HCT116 (cell line): ENCODE results near the gene CRIM1. TPM values are rescaled to one million over a fixed set of nuclear protein-coding genes. Genes with fewer than 3 reads are reported as not detected.

Source experiments
- ATAC-seq: fragments of 200-7000 bp; cut with Tn5 transposase; 2 replicates; pipeline ENCODE4 v1.9.1; 2020; ENCODE audit warnings: mild to moderate bottlenecking, moderate library complexity
- BruUV-seq: library from RNA; stranded (reverse); fragments of 400-500 nt; replicated peaks from 2 replicates; lab custom pipeline; 2021; lab: Mats Ljungman, UMichigan
- CTCF ChIA-PET: fragments of 300-600 bp; sonication (Branson Sonifier 250); formaldehyde crosslinking; loops from one replicate; lab custom pipeline; 2021; ENCODE audit warnings: antibody characterized with exemption; lab: Charles Lee
- POLR2A ChIA-PET: fragments of 300-600, 350-600 bp; sonication (Branson Sonifier 250); formaldehyde crosslinking; loops from one replicate; lab custom pipeline; 2021; ENCODE audit warnings: antibody characterized with exemption; lab: Charles Lee
- RAD21 ChIA-PET, 2 experiments: fragments of 300-600 bp; sonication (Branson Sonifier 250); formaldehyde crosslinking; loops; one replicate each; lab custom pipeline; 2023; ENCODE audit warnings: low total read pairs in 2 of 2; ENCODE audit not compliant: uncharacterized antibody in 2 of 2, unreplicated experiment in 2 of 2, low non-redundant PET in 1 of 2; lab: Charles Lee
- DNase-seq: peaks from one replicate; pipeline ENCODE4 v3.0.0-alpha.2; 2010; ENCODE audit warnings: low read depth, low spot score
- H2AFZ ChIP-seq: fragments of 200-600 bp; shearing (Covaris generic), sonication (generic); 2 replicates; pipeline ENCODE4 v1.6.1; 2017; ENCODE audit warnings: low read depth, mixed run types, mixed read lengths, antibody characterized with exemption, low read length; ENCODE audit not compliant: poor library complexity, severe bottlenecking
- H3K27ac ChIP-seq: 2 replicates; pipeline ENCODE4 v1.5.1; 2012; ENCODE audit warnings: low read depth, low read length
- H3K27me3 ChIP-seq: fragments of 200-600 bp; sonication (generic); 2 replicates; pipeline ENCODE4 v1.6.1; 2016; ENCODE audit warnings: mixed run types, low read length, mixed read lengths; ENCODE audit not compliant: insufficient read depth
- H3K36me3 ChIP-seq, 2 experiments: fragments of 200-500 bp in 1 of 2; fragments of 200-600 bp in 1 of 2; sonication (Bioruptor generic) in 1 of 2; sonication (generic) in 1 of 2; 2 replicates each; pipeline versions ENCODE4 v1.5.1 to v1.6.1; 2014 to 2016; ENCODE audit warnings: low read length in 2 of 2, inconsistent platforms in 1 of 2, mixed read lengths in 1 of 2, mixed run types in 1 of 2; ENCODE audit not compliant: insufficient read depth in 2 of 2, control insufficient read depth in 1 of 2
- H3K4me1 ChIP-seq, 2 experiments: fragments of 200-600 bp in 1 of 2; sonication (generic) in 1 of 2; 2 replicates each; pipeline versions ENCODE4 v1.5.1 to v1.6.1; 2012 to 2017; ENCODE audit warnings: low read length in 2 of 2, inconsistent platforms in 1 of 2, mild to moderate bottlenecking in 1 of 2, mixed read lengths in 1 of 2, mixed run types in 1 of 2, moderate library complexity in 1 of 2; ENCODE audit not compliant: insufficient read depth in 2 of 2, control insufficient read depth in 1 of 2
- H3K4me2 ChIP-seq: fragments of 200-600 bp; sonication (generic); 2 replicates; pipeline ENCODE4 v1.6.1; 2017; ENCODE audit warnings: mixed run types, low read length, mixed read lengths
- H3K4me3 ChIP-seq, 2 experiments: fragments of 200-600 bp in 1 of 2; sonication (generic) in 1 of 2; replicated peaks in 1 of 2; 2 replicates each; pipeline ENCODE4 v1.5.1; 2011 to 2016; ENCODE audit warnings: low read length in 2 of 2, control low read depth in 1 of 2, low read depth in 1 of 2, mild to moderate bottlenecking in 1 of 2, mixed read lengths in 1 of 2, mixed run types in 1 of 2
- H3K79me2 ChIP-seq: fragments of 200-600 bp; sonication (generic); 2 replicates; pipeline ENCODE4 v1.6.1; 2017; ENCODE audit warnings: mild to moderate bottlenecking, mixed run types, low read length, moderate library complexity, mixed read lengths; ENCODE audit not compliant: insufficient read depth
- H3K9ac ChIP-seq: fragments of 200-600 bp; sonication (generic); 2 replicates; pipeline ENCODE4 v1.6.1; 2016; ENCODE audit warnings: low read length, mixed read lengths
- H3K9me2 ChIP-seq: fragments of 200-600 bp; sonication (generic), shearing (Covaris generic); 2 replicates; pipeline ENCODE4 v1.6.1; 2017; ENCODE audit warnings: mixed run types, mild to moderate bottlenecking, moderate library complexity; ENCODE audit not compliant: insufficient read depth
- H3K9me3 ChIP-seq, 2 experiments: fragments of 200-500 bp in 1 of 2; fragments of 200-600 bp in 1 of 2; sonication (Bioruptor generic) in 1 of 2; sonication (generic) in 1 of 2; 2 replicates each; pipeline ENCODE4 v1.6.1; 2014 to 2017; ENCODE audit warnings: low read length in 2 of 2, mixed read lengths in 2 of 2, inconsistent platforms in 1 of 2, low read depth in 1 of 2, mild to moderate bottlenecking in 1 of 2, mixed run types in 1 of 2, moderate library complexity in 1 of 2; ENCODE audit not compliant: control insufficient read depth in 1 of 2, insufficient read depth in 1 of 2
- H4K20me1 ChIP-seq: fragments of 200-600 bp; sonication (generic), shearing (Covaris generic); 2 replicates; pipeline ENCODE4 v1.6.1; 2017; ENCODE audit warnings: mixed run types, mild to moderate bottlenecking, moderate library complexity; ENCODE audit not compliant: insufficient read depth
- CBX3 ChIP-seq: IDR thresholded peaks from 2 replicates; pipeline ENCODE4 v1.6.1; 2012; ENCODE audit warnings: low read depth
- CEBPB ChIP-seq: IDR thresholded peaks from 2 replicates; pipeline ENCODE4 v1.6.1; 2012; ENCODE audit warnings: low read depth
- CTCF ChIP-seq, 3 experiments: fragments of 200-600 bp in 1 of 3; sonication (generic) in 1 of 3; IDR thresholded peaks in 2 of 3; conservative IDR thresholded peaks in 1 of 3; 2 replicates each; pipeline ENCODE4 v1.5.1; 2012 to 2017; ENCODE audit warnings: low read depth in 2 of 3, low read length in 2 of 3, antibody characterized with exemption in 1 of 3, borderline replicate concordance in 1 of 3, control low read depth in 1 of 3, mild to moderate bottlenecking in 1 of 3, mixed read lengths in 1 of 3, mixed run types in 1 of 3, moderate library complexity in 1 of 3; ENCODE audit not compliant: insufficient read depth in 1 of 3
- ELF1 ChIP-seq: IDR thresholded peaks from 2 replicates; pipeline ENCODE4 v1.6.1; 2012; ENCODE audit warnings: low read depth, borderline replicate concordance
- EZH2 ChIP-seq: fragments of 200-600 bp; sonication (generic); IDR thresholded peaks from 2 replicates; pipeline ENCODE4 v1.6.1; 2017; ENCODE audit warnings: antibody characterized with exemption, mixed run types
- EZH2phosphoT487 ChIP-seq: fragments of 200-600 bp; IDR thresholded peaks from 2 replicates; pipeline ENCODE4 v1.6.1; 2018; ENCODE audit warnings: antibody characterized with exemption, borderline replicate concordance
- FOSL1 ChIP-seq: IDR thresholded peaks from 2 replicates; pipeline ENCODE4 v1.6.1; 2012; ENCODE audit warnings: low read depth
- JUND ChIP-seq: IDR thresholded peaks from 2 replicates; pipeline ENCODE4 v1.6.1; 2012
- POLR2A ChIP-seq: IDR thresholded peaks from 2 replicates; pipeline ENCODE4 v1.7.0; 2011; ENCODE audit warnings: borderline replicate concordance; ENCODE audit not compliant: insufficient read depth, insufficient read length; ENCODE audit errors: extremely low read depth
- POLR2AphosphoS5 ChIP-seq: IDR thresholded peaks from 2 replicates; pipeline ENCODE4 v1.6.1; 2011; ENCODE audit warnings: mild to moderate bottlenecking, low read depth, low read length, moderate library complexity
- REST ChIP-seq: IDR thresholded peaks from 2 replicates; pipeline ENCODE4 v1.6.1; 2012; ENCODE audit warnings: low read depth
- SP1 ChIP-seq: IDR thresholded peaks from 2 replicates; pipeline ENCODE4 v1.6.1; 2012; ENCODE audit warnings: low read depth
- TCF7L2 ChIP-seq: IDR thresholded peaks from 2 replicates; pipeline ENCODE4 v1.7.0; 2011; ENCODE audit warnings: borderline replicate concordance, inconsistent platforms; ENCODE audit not compliant: insufficient read depth, insufficient read length; ENCODE audit errors: extremely low read depth
- YY1 ChIP-seq: IDR thresholded peaks from 2 replicates; pipeline ENCODE4 v1.6.1; 2011; ENCODE audit warnings: low read length, low read depth, moderate library complexity, mild to moderate bottlenecking; ENCODE audit not compliant: insufficient replicate concordance; ENCODE audit errors: extremely low read depth
- ZNF274 ChIP-seq: fragments of 200-500 bp; sonication (Bioruptor generic); IDR thresholded peaks from 2 replicates; pipeline ENCODE4 v1.6.1; 2014; ENCODE audit warnings: mild to moderate bottlenecking, low read depth, low read length, inconsistent platforms
- intact Hi-C: fragments of 100-400 bp; cut with micrococcal nuclease; formaldehyde crosslinking; loops from 2 replicates; pipeline ENCODE4 v1.10.0; 2022
- total RNA-seq: library from RNA; stranded (reverse); gene quantifications from one replicate; pipeline ENCODE4 v1.2.1, GENCODE V29; 2021; ENCODE audit not compliant: unreplicated experiment
- TF ChIP-seq, protein P1 (sequence below): IDR thresholded peaks from 2 replicates; pipeline ENCODE4 v1.6.1; 2012

CRIM1 gene
- total RNA-seq, 1 experiment from 2014 or later = 27.2 TPM

DNA sequence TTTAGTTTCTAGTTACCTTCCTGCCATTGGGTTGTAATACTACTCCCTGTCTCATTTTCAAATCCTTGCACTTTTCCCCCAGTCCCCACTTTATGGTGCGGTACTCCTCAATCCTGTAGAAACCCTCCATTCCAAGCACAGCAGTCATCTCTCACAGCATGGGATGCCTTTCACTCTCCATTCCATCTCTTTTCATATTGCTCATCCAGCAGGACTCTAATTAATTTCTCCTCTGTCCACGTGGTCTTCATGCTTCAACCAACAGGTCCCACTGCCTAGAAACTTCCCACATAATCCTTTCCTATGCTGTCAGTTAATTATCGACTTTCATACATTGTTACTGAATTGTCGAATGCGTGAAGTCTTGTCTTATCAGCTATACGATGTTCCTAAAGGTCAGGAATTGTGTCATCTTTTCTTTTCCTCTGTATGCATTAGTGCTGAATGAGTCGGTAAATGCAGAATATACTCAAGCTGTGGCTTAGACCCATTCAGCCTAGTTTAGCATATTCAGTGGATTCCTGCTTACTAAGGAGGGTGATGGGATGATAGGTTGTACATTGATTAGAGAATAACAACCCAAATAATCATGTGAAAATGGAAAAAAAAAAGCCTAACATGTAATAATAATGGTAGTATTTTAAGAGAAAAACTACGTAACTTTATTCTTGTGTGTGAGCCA lies 89.7 kb downstream of the CRIM1 start:
- Histone ChIP-seq H3K4me2 (no peak overlapping the region), H3K4me1 (peaks cover 0 to 5% of the 10 kb centered on the region in 2 experiments; a peak in 2 of 4 replicates), H3K4me3 (no peak overlapping the region), H3K36me3 (peaks cover 4% of the 10 kb centered on the region in 2 experiments; a peak in 1 of 4 replicates), H3K79me2 (no peaks in the 10 kb centered on the region), H3K9me3 (no peaks in the 10 kb centered on the region), H3K9ac (no peak overlapping the region), H3K27me3 (no peaks in the 10 kb centered on the region), H3K9me2 (no peaks in the 10 kb centered on the region), H4K20me1 (no peaks in the 10 kb centered on the region), H2AFZ (no peak overlapping the region), H3K27ac (no peak overlapping the region)
- ChIA-PET POLR2A (no interaction called here), RAD21 (no interaction called here), CTCF (no interaction called here)
- no TSS peak for BruUV-seq
- no peak for TF ChIP-seq YY1
- TF ChIP-seq EZH2phosphoT487 = no peak
- TF ChIP-seq, protein P1, sequence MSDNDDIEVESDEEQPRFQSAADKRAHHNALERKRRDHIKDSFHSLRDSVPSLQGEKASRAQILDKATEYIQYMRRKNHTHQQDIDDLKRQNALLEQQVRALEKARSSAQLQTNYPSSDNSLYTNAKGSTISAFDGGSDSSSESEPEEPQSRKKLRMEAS = no peak
- no peak for TF ChIP-seq CEBPB
- TF ChIP-seq JUND = no peak
- no peak for TF ChIP-seq POLR2AphosphoS5
- TF ChIP-seq SP1 = no peak
- TF ChIP-seq REST = no peak
- TF ChIP-seq ZNF274 = no peak
- TF ChIP-seq CTCF (IDR thresholded peaks at IDR 0.05 in 2 of 3, conservative IDR thresholded peaks at IDR 0.05 in 1 of 3; ENCODE audit: borderline replicate concordance in 1 of 3, insufficient read depth in 1 of 3, low read depth in 2 of 3, low read length in 2 of 3) = no peak
- TF ChIP-seq TCF7L2 = no peak
- TF ChIP-seq FOSL1 = no peak
- no peak for TF ChIP-seq CBX3
- no peak for TF ChIP-seq ELF1
- TF ChIP-seq POLR2A = no peak
- no peak for TF ChIP-seq EZH2
- no peak for ATAC-seq
- intact Hi-C loops = no loop called here
- no peak for DNase-seq
